Psoas muscle (tissue), 8 donors: ENCODE results near the gene SERPINB5. TPM values are rescaled to one million over a fixed set of nuclear protein-coding genes. Genes with fewer than 3 reads are reported as not detected.

ENCODE experiments used
- ATAC-seq, 4 donors: fragments of 200-7000 bp; cut with Tn5 transposase; one replicate each; pipeline ENCODE4 v1.9.1; 2020; ENCODE audit warnings: moderate library complexity in 3 of 4, mild to moderate bottlenecking in 2 of 4
- DNase-seq, 2 donors: peaks; one replicate each; pipeline ENCODE4 v3.0.0-alpha.2; 2020
- H3K27ac ChIP-seq: fragments of 200-600 bp; one replicate; pipeline ENCODE4 v1.8.0; 2022
- H3K27me3 ChIP-seq, 3 donors: fragments of 200-600 bp in 1 of 3; one replicate each; pipeline versions ENCODE4 v1.6.1 to v1.8.0; 2013 to 2022; ENCODE audit warnings: low read length in 2 of 3, mild to moderate bottlenecking in 2 of 3, moderate library complexity in 1 of 3; ENCODE audit not compliant: insufficient read depth in 3 of 3
- H3K36me3 ChIP-seq, 2 donors: fragments of 200-600 bp in 1 of 2; one replicate each; pipeline versions ENCODE4 v1.6.1 to v1.8.0; 2013 to 2022; ENCODE audit warnings: low read depth in 1 of 2, mild to moderate bottlenecking in 1 of 2, moderate library complexity in 1 of 2; ENCODE audit not compliant: insufficient read depth in 1 of 2
- H3K4me1 ChIP-seq: fragments of 200-600 bp; one replicate; pipeline ENCODE4 v1.8.0; 2022
- H3K4me3 ChIP-seq: fragments of 200-600 bp; one replicate; pipeline ENCODE4 v1.8.0; 2022; ENCODE audit warnings: mild to moderate bottlenecking
- H3K9me3 ChIP-seq: fragments of 200-600 bp; one replicate; pipeline ENCODE4 v1.8.0; 2022
- WGBS, 3 donors: extraction: QIAGEN DNeasy Blood & Tissue Kit; methylation state at CpG; one replicate each; pipeline versions ENCODE4 v1.1.6 to v1.1.7; 2013; 5-methylcytosine and 5-hydroxymethylcytosine counted together
- intact Hi-C, 2 donors: fragments of 100-400 bp; cut with DNase I; formaldehyde crosslinking; loops; one replicate each; pipeline versions ENCODE4 v1.11.0 to v1.14.2; 2022
- polyA plus RNA-seq, 3 donors: library from polyadenylated mRNA; stranded (reverse); fragments of 200-250 nt; gene quantifications; one replicate each; pipeline ENCODE4 v1.2.3, GENCODE V29; 2013
- total RNA-seq, 4 donors: library from RNA; stranded (reverse); fragmentation: NEBNext Ultra II Directional in 2 of 4; extraction: Animal tissue kit (Norgen Biotek cat#: 25700) in 2 of 4; gene quantifications; one replicate each; pipeline versions ENCODE4 v1.2.1 to v1.2.4, GENCODE V29; 2021 to 2023
- TF ChIP-seq, protein P1 (sequence below): fragments of 200-600 bp; IDR thresholded peaks from one replicate; pipeline ENCODE4 v1.8.0; 2022; ENCODE audit warnings: antibody characterized with exemption
- donor health status: healthy with polysubstance abuse.
- donor health status: DM: no; HTN: no; CAD: no; lungs with moderate emphysema.
- donor health status: Bipolar disorder and iron deficiency.
- donor health status: healthy.
- donor health status: DM: yes; HTN: yes; CAD: no.
- donor health status: DM: no; HTN: no; CAD: no.
- donor health status: DM: no; HTN: no; CAD: no.
- donor health status: DM: yes; HTN: yes; CAD: no.

Gene SERPINB5
- total and polyA plus RNA-seq, 7 donors: 0.03 TPM; not detected in 5

DNA sequence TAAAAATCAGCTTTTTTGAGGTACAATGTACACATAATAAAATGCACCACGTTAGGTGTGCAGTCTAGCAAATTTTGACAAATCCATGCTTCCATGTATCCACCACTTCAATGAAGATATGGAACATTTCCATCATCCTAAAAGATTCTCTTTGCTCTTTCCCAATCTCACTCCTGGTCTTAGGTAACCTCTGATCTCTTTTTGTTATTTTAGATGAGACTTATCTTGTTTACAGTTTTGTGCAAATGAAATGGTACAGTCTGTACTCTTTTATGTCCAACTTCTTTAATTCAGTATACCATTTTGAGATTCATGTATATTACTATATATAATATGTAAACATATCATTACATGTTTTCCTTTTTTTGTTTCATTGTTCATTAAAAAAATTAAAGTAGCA lies 16.3 kb upstream of the SERPINB5 start:
- DNase-seq: no peak
- intact Hi-C loops: no loop called here
- peaks cover 0 to 6% (median 4%) of the 10 kb centered on the region in 3 donors for H3K27me3 ChIP-seq
- WGBS, 3 donors: 38 to 54% (median 50%) methylated on average over 1 of the region's 1 CpG
- no peak overlapping the region for H3K27ac ChIP-seq
- no peaks in the 10 kb centered on the region for H3K4me1 ChIP-seq
- ATAC-seq: no peak
- no peaks in the 10 kb centered on the region for H3K36me3 ChIP-seq
- no peak overlapping the region for H3K4me3 ChIP-seq
- H3K9me3 ChIP-seq: no peaks in the 10 kb centered on the region
- TF ChIP-seq, protein P1, sequence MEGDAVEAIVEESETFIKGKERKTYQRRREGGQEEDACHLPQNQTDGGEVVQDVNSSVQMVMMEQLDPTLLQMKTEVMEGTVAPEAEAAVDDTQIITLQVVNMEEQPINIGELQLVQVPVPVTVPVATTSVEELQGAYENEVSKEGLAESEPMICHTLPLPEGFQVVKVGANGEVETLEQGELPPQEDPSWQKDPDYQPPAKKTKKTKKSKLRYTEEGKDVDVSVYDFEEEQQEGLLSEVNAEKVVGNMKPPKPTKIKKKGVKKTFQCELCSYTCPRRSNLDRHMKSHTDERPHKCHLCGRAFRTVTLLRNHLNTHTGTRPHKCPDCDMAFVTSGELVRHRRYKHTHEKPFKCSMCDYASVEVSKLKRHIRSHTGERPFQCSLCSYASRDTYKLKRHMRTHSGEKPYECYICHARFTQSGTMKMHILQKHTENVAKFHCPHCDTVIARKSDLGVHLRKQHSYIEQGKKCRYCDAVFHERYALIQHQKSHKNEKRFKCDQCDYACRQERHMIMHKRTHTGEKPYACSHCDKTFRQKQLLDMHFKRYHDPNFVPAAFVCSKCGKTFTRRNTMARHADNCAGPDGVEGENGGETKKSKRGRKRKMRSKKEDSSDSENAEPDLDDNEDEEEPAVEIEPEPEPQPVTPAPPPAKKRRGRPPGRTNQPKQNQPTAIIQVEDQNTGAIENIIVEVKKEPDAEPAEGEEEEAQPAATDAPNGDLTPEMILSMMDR: no peak

GRCh38 chr18:63464434-63464833 lies 12.3 kb upstream of the SERPINB5 start:
- peaks cover 0 to 6% (median 4%) of the 10 kb centered on the region in 3 donors for H3K27me3 ChIP-seq
- TF ChIP-seq, protein P1: no peak
- WGBS, 3 donors: 88 to 95% (median 94%) methylated on average over 2 of the region's 2 CpGs
- no peak overlapping the region for H3K4me3 ChIP-seq
- H3K9me3 ChIP-seq: no peaks in the 10 kb centered on the region
- no peaks in the 10 kb centered on the region for H3K36me3 ChIP-seq
- no peak for DNase-seq
- intact Hi-C loops: no loop called here
- H3K4me1 ChIP-seq: no peaks in the 10 kb centered on the region
- ATAC-seq: no peak
- no peak overlapping the region for H3K27ac ChIP-seq

DNA sequence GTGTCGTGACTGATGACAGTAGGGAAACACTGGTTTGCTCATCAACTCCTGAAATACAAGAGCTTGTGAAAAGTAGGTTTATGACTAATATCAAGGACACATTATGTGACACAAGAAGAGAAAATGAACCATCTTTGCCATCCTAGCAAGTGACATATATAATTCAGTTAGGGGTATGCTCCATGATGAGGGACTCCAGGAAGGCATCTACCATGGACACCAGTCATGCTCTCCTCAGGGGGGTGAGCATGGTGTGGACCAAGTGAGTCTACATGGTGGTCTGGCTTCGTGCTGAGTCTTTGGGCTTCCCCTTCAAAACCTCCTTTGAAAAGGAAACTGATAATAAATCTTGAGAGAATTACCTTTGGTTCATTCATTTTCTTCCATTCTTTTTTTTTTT lies 11.7 kb upstream of the SERPINB5 start:
- TF ChIP-seq, protein P1: no peak
- no peak overlapping the region for H3K27ac ChIP-seq
- intact Hi-C loops: no loop called here
- H3K27me3 ChIP-seq: peaks cover 0 to 6% (median 4%) of the 10 kb centered on the region in 3 donors
- H3K4me1 ChIP-seq: no peaks in the 10 kb centered on the region
- no peak for ATAC-seq
- 56 to 69% (median 57%) methylated on average over 2 of the region's 2 CpGs for WGBS, 3 donors
- no peak for DNase-seq
- H3K4me3 ChIP-seq: no peak overlapping the region
- H3K9me3 ChIP-seq: no peaks in the 10 kb centered on the region
- H3K36me3 ChIP-seq: no peaks in the 10 kb centered on the region

DNA sequence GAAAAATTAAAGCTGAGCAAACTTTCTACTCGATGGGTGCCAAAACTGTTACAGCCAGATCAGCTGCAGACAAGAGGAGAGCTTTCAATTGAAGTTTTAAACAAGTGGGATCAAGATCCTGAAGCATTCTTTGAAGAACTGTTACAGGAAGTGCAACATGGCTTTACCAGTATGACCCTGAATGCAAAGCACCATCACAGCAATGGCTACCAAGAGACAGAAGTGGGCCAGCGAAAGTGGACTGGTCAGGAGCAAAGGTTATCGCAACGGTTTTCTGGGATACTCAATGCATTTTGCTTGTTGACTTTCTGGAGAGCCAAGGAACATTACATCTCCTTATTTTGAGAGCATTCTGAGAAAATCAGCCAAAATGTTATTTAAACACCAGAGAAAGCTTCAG lies 9.1 kb upstream of the SERPINB5 start:
- Histone ChIP-seq H3K4me1 (no peaks in the 10 kb centered on the region), H3K9me3 (no peaks in the 10 kb centered on the region), H3K27me3 (peaks cover 0 to 6% (median 4%) of the 10 kb centered on the region in 3 donors), H3K4me3 (no peak overlapping the region), H3K36me3 (no peaks in the 10 kb centered on the region), H3K27ac (no peak overlapping the region)
- ATAC-seq (no peak), DNase-seq (no peak)
- TF ChIP-seq, protein P1: no peak
- intact Hi-C loops: no loop called here
- WGBS, 3 donors: 86 to 87% (median 87%) methylated on average over 4 of the region's 4 CpGs

DNA sequence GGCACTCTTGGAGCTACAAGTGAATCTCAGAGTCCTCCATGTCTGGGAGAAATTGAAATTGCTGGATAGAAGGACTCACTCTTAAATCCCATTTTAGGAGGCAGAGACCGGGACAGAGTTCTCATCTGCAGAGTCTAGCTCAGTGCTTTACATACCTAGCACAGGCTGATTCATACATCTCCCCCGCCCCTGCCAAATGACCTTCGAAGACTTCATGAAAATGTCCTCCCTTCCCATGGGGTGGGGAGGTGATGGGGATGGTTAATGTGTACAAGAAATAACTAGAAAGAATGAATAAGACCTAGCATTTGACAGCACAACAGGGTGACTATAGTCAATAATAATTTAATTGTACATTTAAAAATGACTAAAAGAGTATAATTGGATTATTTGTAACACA lies 8.2 kb upstream of the SERPINB5 start:
- DNase-seq (no peak), ATAC-seq (no peak)
- 87 to 94% (median 89%) methylated on average over 3 of the region's 3 CpGs for WGBS, 3 donors
- no peaks in the 10 kb centered on the region for H3K9me3 ChIP-seq
- TF ChIP-seq, protein P1: no peak
- H3K4me1 ChIP-seq: no peaks in the 10 kb centered on the region
- no peak overlapping the region for H3K27ac ChIP-seq
- H3K27me3 ChIP-seq: peaks cover 0 to 4% (median 3%) of the 10 kb centered on the region in 3 donors
- intact Hi-C loops: no loop called here
- no peak overlapping the region for H3K4me3 ChIP-seq
- no peaks in the 10 kb centered on the region for H3K36me3 ChIP-seq
